A549 (cell line): ENCODE data around the gene FADS3. TPM values are rescaled to one million over a fixed set of nuclear protein-coding genes. Genes with fewer than 3 reads are reported as not detected.

Experiments
- ATAC-seq, 2 experiments: fragments of 200-7000 bp in 1 of 2; fragments of >200 bp in 1 of 2; cut with Nextera tagmentation in 1 of 2; cut with Tn5 transposase in 1 of 2; 3 replicates each; pipeline versions ENCODE4 v1.8.0 to v1.9.1; 2018 to 2020; ENCODE audit warnings: mild to moderate bottlenecking in 1 of 2, moderate library complexity in 1 of 2
- CTCF ChIA-PET: fragments of 300-600 bp; sonication (Branson Sonifier 250); formaldehyde crosslinking; extraction: SDS; loops from one replicate; lab custom pipeline; 2021; ENCODE audit warnings: antibody characterized with exemption, inconsistent platforms; lab: Yijun Ruan, JAX
- POLR2A ChIA-PET: fragments of 350-600 bp; formaldehyde crosslinking; extraction: SDS; loops from one replicate; lab custom pipeline; 2021; ENCODE audit warnings: antibody characterized with exemption, inconsistent platforms; lab: Yijun Ruan, JAX
- DNase-seq, 2 experiments: peaks; one replicate each; pipeline versions ENCODE4 v3.0.0 to v3.0.0-alpha.2; 2011 to 2016; ENCODE audit warnings: low read depth in 1 of 2, low spot score in 1 of 2
- FAIRE-seq: peaks from 2 replicates; lab custom pipeline; 2011; peaks lifted over from hg19 to GRCh38; lab: Jason Lieb, UNC
- H3K27ac ChIP-seq, 2 experiments: fragments of >200 bp; sonication (Bioruptor Twin); formaldehyde crosslinking; 3 replicates each; pipeline ENCODE4 v1.5.1; 2016 to 2017
- H3K4me1 ChIP-seq: fragments of >200 bp; sonication (Bioruptor Twin); formaldehyde crosslinking; 3 replicates; pipeline ENCODE4 v1.6.1; 2016
- H3K4me2 ChIP-seq: fragments of >200 bp; sonication (Bioruptor Twin); formaldehyde crosslinking; 3 replicates; pipeline ENCODE4 v1.6.1; 2016
- H3K4me3 ChIP-seq: fragments of >200 bp; sonication (Bioruptor Twin); formaldehyde crosslinking; 3 replicates; pipeline ENCODE4 v1.5.1; 2016
- H3K9me3 ChIP-seq: fragments of >200 bp; sonication (Bioruptor Twin); formaldehyde crosslinking; 3 replicates; pipeline ENCODE4 v1.6.1; 2016
- BCL3 ChIP-seq: fragments of >200 bp; sonication (Bioruptor Twin); formaldehyde crosslinking; IDR thresholded peaks from 3 replicates; pipeline ENCODE4 v1.6.1; 2016
- E2F6 ChIP-seq: IDR thresholded peaks from 2 replicates; pipeline ENCODE4 v1.6.1; 2012; ENCODE audit warnings: low read depth, borderline replicate concordance
- EHF ChIP-seq: fragments of 250-450 bp; sonication (Bioruptor Pico); IDR thresholded peaks from 2 replicates; pipeline ENCODE4 v1.5.0; 2020; ENCODE audit warnings: mild to moderate bottlenecking
- EP300 ChIP-seq, 2 experiments: fragments of >200 bp; sonication (Bioruptor Twin); formaldehyde crosslinking; IDR thresholded peaks; 2 replicates in 1 of 2; 3 replicates in 1 of 2; pipeline ENCODE4 v1.6.1; 2016 to 2017
- ESRRA ChIP-seq: fragments of 150-350 bp; IDR thresholded peaks from 2 replicates; pipeline ENCODE4 v1.6.1; 2014; ENCODE audit warnings: mild to moderate bottlenecking, low read length, borderline replicate concordance
- GATA3 ChIP-seq: IDR thresholded peaks from 2 replicates; pipeline ENCODE4 v1.6.1; 2012; ENCODE audit warnings: borderline replicate concordance
- HOXB13 ChIP-seq: fragments of 250-450 bp; sonication (Bioruptor Pico); IDR thresholded peaks from 2 replicates; pipeline ENCODE4 v1.5.0; 2020; ENCODE audit warnings: low read depth, mild to moderate bottlenecking, moderate library complexity
- HOXB5 ChIP-seq: fragments of 250-450 bp; sonication (Bioruptor Pico); IDR thresholded peaks from 2 replicates; pipeline ENCODE4 v1.5.0; 2020; ENCODE audit warnings: mild to moderate bottlenecking, moderate library complexity
- KDM5A ChIP-seq: fragments of 200-600 bp; sonication (generic); IDR thresholded peaks from 2 replicates; pipeline ENCODE4 v1.6.1; 2016; ENCODE audit warnings: antibody characterized with exemption, mild to moderate bottlenecking
- PHF8 ChIP-seq: fragments of 200-600 bp; sonication (generic); IDR thresholded peaks from 2 replicates; pipeline ENCODE4 v1.6.1; 2016; ENCODE audit warnings: low read depth, mild to moderate bottlenecking, antibody characterized with exemption, moderate library complexity, borderline replicate concordance
- POLR2AphosphoS2 ChIP-seq: conservative IDR thresholded peaks from 2 replicates; pipeline ENCODE4 v1.6.1; 2012; ENCODE audit warnings: low read length, improper control_type of control experiment, inconsistent platforms
- RARB ChIP-seq: fragments of 250-450 bp; sonication (Bioruptor Pico); IDR thresholded peaks from 2 replicates; pipeline ENCODE4 v1.8.0; 2021; ENCODE audit warnings: mild to moderate bottlenecking, moderate library complexity
- RCOR1 ChIP-seq: fragments of 150-350 bp; IDR thresholded peaks from 2 replicates; pipeline ENCODE4 v1.6.1; 2014; ENCODE audit warnings: antibody characterized with exemption, low read length, low read depth
- REST ChIP-seq: fragments of 200-600 bp; sonication (generic); IDR thresholded peaks from 2 replicates; pipeline ENCODE4 v1.6.1; 2016; ENCODE audit warnings: antibody characterized with exemption, mild to moderate bottlenecking, moderate library complexity
- SMC3 ChIP-seq: fragments of >200 bp; sonication (Bioruptor Twin); formaldehyde crosslinking; IDR thresholded peaks from 3 replicates; pipeline ENCODE4 v1.6.1; 2018; ENCODE audit warnings: inconsistent platforms
- SREBF2 ChIP-seq: fragments of 450-650 bp; IDR thresholded peaks from 2 replicates; pipeline ENCODE4 v1.6.1; 2014; ENCODE audit warnings: mild to moderate bottlenecking, moderate library complexity
- USF2 ChIP-seq: fragments of 450-650 bp; IDR thresholded peaks from 2 replicates; pipeline ENCODE4 v1.6.1; 2014; ENCODE audit warnings: antibody characterized with exemption
- WGBS: methylation state at CpG from one replicate; pipeline ENCODE4 v1.1.6; 2017; ENCODE audit errors: missing lambda C conversion rate; 5-methylcytosine and 5-hydroxymethylcytosine counted together
- polyA plus RNA-seq, 4 experiments: library from polyadenylated mRNA; depleted of rRNA in 3 of 4; stranded (reverse); fragments of >200 nt; fragmentation: RNase III in 1 of 4; extraction: RNeasy Plus Mini Kit Qiagen cat#74134 plus additional on column Dnase treatment in 1 of 4; gene quantifications; 2 replicates in 3 of 4; 3 replicates in 1 of 4; pipeline ENCODE4 v1.2.3, GENCODE V29; 2011 to 2017
- TF ChIP-seq, protein P1 (sequence below): fragments of 150-350 bp; IDR thresholded peaks from 2 replicates; pipeline ENCODE4 v1.6.1; 2014; ENCODE audit warnings: low read depth, mild to moderate bottlenecking, low read length

Gene FADS3
- polyA plus RNA-seq, 2 of the 4 experiments (the other 2 are of a cell fraction): 17.5 to 36.3 TPM

GRCh38 chr11:61903845-61904244, 12.5 kb upstream of the FADS3 start:
- Histone ChIP-seq H3K9me3 (no peaks in the 10 kb centered on the region), H3K27ac (no peak overlapping the region), H3K4me3 (no peak overlapping the region), H3K4me2 (no peak overlapping the region), H3K4me1 (peaks cover 6% of the 10 kb centered on the region)
- no peak for ATAC-seq
- POLR2A ChIA-PET: no interaction called here
- WGBS: 81% methylated on average over 3 of the region's 3 CpGs
- TF ChIP-seq RARB (CRISPR knock-in tag) (no peak), POLR2AphosphoS2 (no peak), GATA3 (no peak), SREBF2 (no peak), BCL3 (no peak), EP300 (IDR thresholded peaks at IDR 0.05) (no peak)
- CTCF ChIA-PET: interaction anchor here (0.9 to 19.8 kb wide), 14 partner anchors 8 to 203 kb away, joined by 3 to 565 read pairs (median 4); partner anchors contain the start of genes BEST1 and RAB3IL1
- FAIRE-seq: no peak
- DNase-seq: no peak

GRCh38 chr11:61902313-61902712, 11.0 kb upstream of the FADS3 start:
- ChIA-PET CTCF (interaction anchor here (1.8 to 19.8 kb wide), 10 partner anchors 10 to 205 kb away, joined by 3 to 565 read pairs (median 152); partner anchors contain the start of genes BEST1 and RAB3IL1), POLR2A (interaction anchor here (1.3 kb wide), 1 partner anchor 66 kb away, joined by 4 read pairs; the partner anchor contains the start of gene FTH1)

More at GRCh38 chr11:61902313-61902712, 11.0 kb upstream of the FADS3 start:
- Histone ChIP-seq H3K4me1 (peaks cover 18% of the 10 kb centered on the region), H3K27ac (no peak overlapping the region), H3K9me3 (no peaks in the 10 kb centered on the region), H3K4me3 (no peak overlapping the region), H3K4me2 (no peak overlapping the region)
- no peak for TF ChIP-seq PHF8
- TF ChIP-seq SMC3: no peak
- no peak for TF ChIP-seq USF2
- TF ChIP-seq HOXB13: no peak
- TF ChIP-seq BCL3: no peak
- no peak for TF ChIP-seq RCOR1
- TF ChIP-seq REST: no peak
- no peak for TF ChIP-seq EHF (CRISPR knock-in tag)
- no peak for TF ChIP-seq E2F6
- no peak for TF ChIP-seq HOXB5 (CRISPR knock-in tag)
- no peak for TF ChIP-seq GATA3
- TF ChIP-seq POLR2AphosphoS2: no peak
- TF ChIP-seq ESRRA: no peak
- TF ChIP-seq KDM5A: no peak
- TF ChIP-seq, protein P1, sequence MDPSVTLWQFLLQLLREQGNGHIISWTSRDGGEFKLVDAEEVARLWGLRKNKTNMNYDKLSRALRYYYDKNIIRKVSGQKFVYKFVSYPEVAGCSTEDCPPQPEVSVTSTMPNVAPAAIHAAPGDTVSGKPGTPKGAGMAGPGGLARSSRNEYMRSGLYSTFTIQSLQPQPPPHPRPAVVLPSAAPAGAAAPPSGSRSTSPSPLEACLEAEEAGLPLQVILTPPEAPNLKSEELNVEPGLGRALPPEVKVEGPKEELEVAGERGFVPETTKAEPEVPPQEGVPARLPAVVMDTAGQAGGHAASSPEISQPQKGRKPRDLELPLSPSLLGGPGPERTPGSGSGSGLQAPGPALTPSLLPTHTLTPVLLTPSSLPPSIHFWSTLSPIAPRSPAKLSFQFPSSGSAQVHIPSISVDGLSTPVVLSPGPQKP: no peak
- WGBS: 82% methylated on average over 11 of the region's 11 CpGs
- DNase-seq: no peak
- no peak for ATAC-seq
- FAIRE-seq: no peak
